HG03575 (cell line): ENCODE data around the gene VSIG1.

Experiments
- ATAC-seq: cut with Tn5 transposase; IDR thresholded peaks from one replicate; pipeline ENCODE4 v1.9.1; 2021; ENCODE audit not compliant: unreplicated experiment, insufficient number of reproducible peaks, low FRiP score; ENCODE audit errors: extremely low read depth

VSIG1 gene

DNA sequence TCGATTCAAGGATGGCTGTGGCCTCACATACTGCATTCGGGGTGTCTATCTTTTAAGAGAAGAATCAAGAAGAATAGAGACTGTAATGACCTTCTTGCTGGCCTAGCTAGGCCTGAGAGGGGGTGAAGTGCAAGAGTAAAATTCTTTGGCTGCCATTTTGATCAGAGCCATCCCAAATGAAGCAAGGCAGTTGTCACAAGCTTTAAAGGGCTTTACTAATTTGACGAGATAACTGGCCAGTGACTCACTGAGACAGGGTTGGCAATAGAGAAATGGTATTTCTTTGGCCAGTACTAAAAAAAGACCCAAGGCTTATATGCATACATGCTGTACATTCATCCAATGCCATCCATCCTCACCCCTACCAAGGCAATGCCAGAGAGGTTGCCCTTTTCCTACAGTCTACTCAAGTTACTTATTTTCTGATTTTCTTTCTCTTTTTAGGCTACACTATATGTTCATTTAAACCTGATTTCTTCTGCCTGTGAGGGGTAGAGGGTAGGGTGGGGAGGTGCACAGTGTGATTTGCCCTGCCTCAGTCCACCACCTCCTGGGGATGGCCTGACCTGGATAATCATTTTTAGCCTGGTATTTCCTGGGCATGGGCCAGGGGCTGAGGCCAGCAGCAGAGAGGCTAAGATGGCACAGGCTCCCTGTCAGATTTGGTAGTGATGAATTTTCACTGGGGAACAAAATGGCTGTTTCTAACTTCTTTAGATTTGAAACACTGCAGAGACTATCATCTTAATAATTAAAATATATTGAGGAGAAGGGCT is 78.9 kb downstream of the VSIG1 start:
- ATAC-seq = no peak

DNA sequence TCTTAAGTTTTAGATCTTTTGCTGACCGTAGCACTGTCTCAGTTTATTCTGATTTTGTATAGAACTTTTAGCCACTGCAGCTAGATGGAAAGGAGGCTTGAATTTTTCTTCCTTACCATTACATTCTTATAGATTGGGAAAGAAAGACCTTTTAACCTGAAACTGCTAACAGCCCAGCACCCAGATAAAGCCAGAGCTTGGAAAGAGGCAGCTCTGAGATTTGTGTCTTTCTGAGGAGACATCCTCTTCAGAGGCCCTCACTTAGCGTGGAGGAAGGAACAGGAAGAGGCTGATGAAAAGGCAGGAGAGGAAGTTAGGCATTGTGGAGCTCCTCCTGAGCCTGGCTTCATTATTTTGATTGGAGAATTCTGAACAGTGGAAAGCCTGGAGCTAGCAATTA is 81.8 kb downstream of the VSIG1 start:
- ATAC-seq = no peak

DNA sequence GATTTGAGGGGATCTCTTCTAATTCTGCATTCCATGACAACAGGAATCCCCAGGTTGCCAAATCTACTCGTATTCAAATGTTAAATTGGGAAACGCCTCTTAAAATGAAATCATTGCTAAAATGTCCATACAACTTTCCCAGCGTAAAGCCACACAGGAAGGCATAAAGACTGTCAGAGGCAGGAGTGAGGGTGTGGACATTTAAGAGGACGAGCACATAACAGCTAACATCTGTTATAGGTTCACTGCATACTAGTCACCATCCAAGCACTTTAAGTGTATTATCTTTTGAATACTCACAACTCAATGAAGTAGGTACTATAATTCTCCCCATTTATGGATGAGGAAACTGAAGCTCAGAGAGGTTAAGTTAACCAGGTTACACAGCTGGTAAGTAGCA is 82.3 kb downstream of the VSIG1 start:
- no peak for ATAC-seq
